ENCODE results near the gene GFER.

DNA sequence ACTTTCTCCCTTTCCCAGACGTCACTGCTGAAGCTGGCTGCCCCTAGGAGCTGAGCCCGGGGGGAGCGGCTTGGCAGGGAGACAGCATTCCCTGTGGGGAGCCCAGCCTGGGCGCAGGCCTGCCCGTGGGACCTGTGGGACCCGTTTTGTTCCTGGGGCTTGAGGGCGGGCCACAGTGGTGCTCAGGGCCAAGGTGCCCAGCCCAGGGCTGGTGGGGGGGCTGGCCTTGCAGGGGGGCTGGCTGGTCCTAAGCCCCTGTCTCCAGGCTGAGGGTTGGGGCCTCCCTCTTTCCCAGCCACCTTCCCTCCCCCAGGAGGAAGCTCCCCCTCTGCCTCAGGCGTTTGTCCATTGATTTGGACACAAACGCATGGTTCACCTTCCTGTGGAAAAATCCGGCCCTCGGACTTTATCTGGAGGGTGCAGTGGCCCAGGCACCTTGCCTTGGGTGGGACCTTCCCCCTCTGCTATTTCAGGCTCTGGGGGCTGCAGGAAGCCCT is 47.1 kb downstream of the GFER start:
- TF ChIP-seq CTCF (IDR thresholded peaks at IDR 0.05) = no peak
- TF ChIP-seq POLR2A (IDR thresholded peaks at IDR 0.05) = no peak
